Effector CD8-positive, alpha-beta T cell (primary cell): ENCODE results near the gene POU2F1.
A peak's percentile ranks its signal among the peaks of the same experiment; 100 is the strongest.

Source experiments
- DNase-seq: peaks from one replicate; lab custom pipeline; 2025; lab: John Stamatoyannopoulos, UW

POU2F1 gene

GRCh38 chr1:167467126-167467710 lies 246.5 kb downstream of the POU2F1 start:
- no peak for DNase-seq

- DNase-seq, result no peak
These were observed 247.1 kb downstream of the POU2F1 start for GRCh38 chr1:167467752-167468151.

- no peak for DNase-seq
These were observed 248.7 kb downstream of the POU2F1 start for GRCh38 chr1:167469280-167469965.

GRCh38 chr1:167471568-167471967 lies 250.9 kb downstream of the POU2F1 start:
- DNase-seq, result no peak

- no peak for DNase-seq
These were observed 252.3 kb downstream of the POU2F1 start for GRCh38 chr1:167472752-167473521.

GRCh38 chr1:167473761-167474160 lies 253.1 kb downstream of the POU2F1 start:
- no peak for DNase-seq

GRCh38 chr1:167474191-167474641 lies 253.5 kb downstream of the POU2F1 start:
- peak; percentile 48 for DNase-seq

- no peak for DNase-seq
These were observed 255.4 kb downstream of the POU2F1 start for GRCh38 chr1:167476061-167476460.
